Hepatocyte (in vitro differentiated cells): Measurements from ENCODE around the gene CNTNAP2.

Source experiments
- EZH2 ChIP-seq: fragments of 200-600 bp; sonication (generic); IDR thresholded peaks from 2 replicates; pipeline ENCODE4 v1.6.1; 2016; ENCODE audit warnings: antibody characterized with exemption, mild to moderate bottlenecking, borderline replicate concordance
- EZH2phosphoT487 ChIP-seq: fragments of 200-600 bp; sonication (generic); IDR thresholded peaks from one replicate; pipeline ENCODE4 v1.6.1; 2018; ENCODE audit warnings: antibody characterized with exemption, mild to moderate bottlenecking, low read depth, moderate library complexity; ENCODE audit not compliant: unreplicated experiment, severe bottlenecking
- TF ChIP-seq, protein P1 (sequence below): fragments of 200-600 bp; sonication (generic); IDR thresholded peaks from 2 replicates; pipeline ENCODE4 v1.5.1; 2016; ENCODE audit warnings: antibody characterized with exemption, mild to moderate bottlenecking; ENCODE audit not compliant: poor library complexity

GRCh38 chr7:148291799-148292198, 2175.2 kb downstream of the CNTNAP2 start:
- TF ChIP-seq, protein P1, sequence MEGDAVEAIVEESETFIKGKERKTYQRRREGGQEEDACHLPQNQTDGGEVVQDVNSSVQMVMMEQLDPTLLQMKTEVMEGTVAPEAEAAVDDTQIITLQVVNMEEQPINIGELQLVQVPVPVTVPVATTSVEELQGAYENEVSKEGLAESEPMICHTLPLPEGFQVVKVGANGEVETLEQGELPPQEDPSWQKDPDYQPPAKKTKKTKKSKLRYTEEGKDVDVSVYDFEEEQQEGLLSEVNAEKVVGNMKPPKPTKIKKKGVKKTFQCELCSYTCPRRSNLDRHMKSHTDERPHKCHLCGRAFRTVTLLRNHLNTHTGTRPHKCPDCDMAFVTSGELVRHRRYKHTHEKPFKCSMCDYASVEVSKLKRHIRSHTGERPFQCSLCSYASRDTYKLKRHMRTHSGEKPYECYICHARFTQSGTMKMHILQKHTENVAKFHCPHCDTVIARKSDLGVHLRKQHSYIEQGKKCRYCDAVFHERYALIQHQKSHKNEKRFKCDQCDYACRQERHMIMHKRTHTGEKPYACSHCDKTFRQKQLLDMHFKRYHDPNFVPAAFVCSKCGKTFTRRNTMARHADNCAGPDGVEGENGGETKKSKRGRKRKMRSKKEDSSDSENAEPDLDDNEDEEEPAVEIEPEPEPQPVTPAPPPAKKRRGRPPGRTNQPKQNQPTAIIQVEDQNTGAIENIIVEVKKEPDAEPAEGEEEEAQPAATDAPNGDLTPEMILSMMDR, result no peak
- TF ChIP-seq EZH2 (no peak), EZH2phosphoT487 (no peak)
